NCI-H2196 treated with DMSO at 0.1 percent for 48 hours (cell line): ENCODE data around the gene SPINT4.
"Not testable (repeated sequence)": the region's sequence is repeated elsewhere in the genome, so short reads cannot be mapped to it uniquely, and the experiment has no call there.

ENCODE experiments used
- DNase-seq: peaks from one replicate; lab custom pipeline; 2025; ENCODE audit not compliant: unreplicated experiment; lab: John Stamatoyannopoulos, UW

Gene SPINT4

GRCh38 chr20:45722047-45722446 lies at the start of gene SPINT4:
SPINT4 (plus strand) TSS chr20:45722347; CDS start chr20:45722368, 21 bp downstream.
- no peak for DNase-seq

DNA sequence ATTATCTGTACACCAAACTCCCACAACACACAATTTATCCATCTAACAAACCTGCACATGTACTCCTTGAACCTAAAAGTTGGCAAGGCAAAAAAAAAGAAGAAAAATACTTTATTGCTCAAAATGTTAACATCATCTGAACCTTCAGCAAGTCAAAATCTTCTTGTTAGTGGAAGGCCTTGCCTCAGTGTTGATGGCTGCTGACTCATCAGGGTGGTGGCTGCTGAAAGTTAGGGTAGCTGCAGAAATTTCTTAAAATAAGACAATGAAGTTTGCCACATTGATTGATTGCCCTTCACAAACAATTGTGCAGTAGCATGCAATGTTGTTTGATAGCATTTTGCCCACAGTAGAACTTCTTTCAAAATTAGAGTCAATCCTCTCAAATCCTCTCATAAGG lies 49.4 kb upstream of the SPINT4 start:
- DNase-seq, result no peak

DNA sequence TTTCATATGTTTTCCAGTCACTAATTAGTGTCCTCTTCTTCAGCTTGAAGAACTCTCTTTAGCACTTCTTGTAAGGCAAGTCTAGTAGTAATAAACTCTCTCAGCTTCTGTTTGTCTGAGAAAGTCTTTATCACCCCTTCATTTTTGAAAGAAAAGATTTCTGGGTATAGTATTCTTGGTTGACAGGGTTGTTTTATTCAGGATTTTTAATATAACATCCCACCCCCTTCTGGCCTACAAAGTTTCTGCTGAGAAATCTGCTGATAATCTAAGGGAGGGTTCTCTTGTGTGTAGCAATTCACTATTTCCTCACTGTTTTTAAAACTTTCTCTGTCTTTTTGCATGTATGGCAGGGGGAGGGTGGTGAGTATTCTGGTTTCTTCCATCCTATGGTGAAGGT lies 42.5 kb upstream of the SPINT4 start:
- DNase-seq, result no peak

DNA sequence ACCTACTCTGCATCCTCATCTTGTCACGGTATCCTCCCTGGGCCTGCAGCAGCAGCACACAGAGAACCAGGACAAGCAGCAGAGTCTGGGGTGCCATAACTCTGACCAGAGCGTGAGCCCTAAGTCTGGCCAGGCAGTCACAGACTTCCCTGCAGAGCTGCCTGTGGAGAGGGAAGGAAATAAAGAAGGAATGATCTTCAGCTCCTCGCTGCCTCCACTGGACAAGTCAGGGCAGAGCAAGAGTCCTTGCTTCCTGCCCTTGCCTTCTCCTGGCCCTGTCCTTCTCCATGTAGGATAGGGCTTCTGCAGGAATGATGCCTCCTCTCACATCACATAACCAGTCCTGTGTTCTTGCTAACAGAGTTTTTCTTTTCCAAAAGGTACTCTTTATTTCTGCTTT lies 36.3 kb upstream of the SPINT4 start:
- no peak for DNase-seq

GRCh38 chr20:45693346-45693745 lies 28.8 kb upstream of the SPINT4 start:
- DNase-seq, result not testable (repeated sequence)

DNA sequence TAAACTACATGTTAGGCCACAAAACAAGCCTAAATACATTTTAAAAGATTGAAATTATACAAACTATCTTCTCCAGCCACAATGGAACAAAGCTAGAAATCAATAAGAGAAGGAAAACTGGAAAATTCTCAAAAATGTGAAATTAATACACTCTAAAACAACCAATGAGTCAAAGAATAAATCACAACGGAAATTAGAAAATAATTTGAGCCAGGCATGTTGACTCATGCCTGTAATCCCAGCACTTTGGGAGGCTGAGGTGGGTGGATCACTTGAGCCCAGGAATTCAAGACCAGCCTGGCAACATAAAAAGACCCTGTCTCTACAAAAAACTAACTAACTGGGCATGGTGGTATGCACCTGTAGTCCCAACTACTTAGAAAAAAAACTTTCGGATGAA lies 26.7 kb upstream of the SPINT4 start:
- no peak for DNase-seq

DNA sequence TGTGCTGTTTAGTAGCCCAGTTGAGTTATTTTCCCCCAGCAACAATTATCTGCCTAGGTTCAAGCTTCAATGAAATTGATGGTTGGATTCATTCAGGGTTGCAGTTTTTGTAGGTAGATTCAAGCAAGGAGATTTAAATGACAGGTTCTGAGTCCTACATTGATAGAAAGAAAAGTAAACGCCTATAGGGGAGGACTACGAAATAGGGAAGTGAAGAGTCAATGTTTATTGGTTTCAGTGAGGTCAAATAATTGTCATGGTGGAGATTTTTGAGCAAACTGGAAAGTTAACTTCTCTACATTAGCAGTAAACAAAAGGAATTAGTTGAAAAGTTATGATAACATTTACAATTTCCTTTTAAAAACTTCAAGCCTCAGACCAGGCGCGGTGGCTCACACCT lies 21.0 kb upstream of the SPINT4 start:
- no peak for DNase-seq

- DNase-seq, result no peak
Observed at GRCh38 chr20:45701873-45702272, 20.3 kb upstream of the SPINT4 start, which contains the start of gene WFDC13. WFDC13 (plus strand) TSS chr20:45702038; CDS start chr20:45702124, 86 bp downstream.

DNA sequence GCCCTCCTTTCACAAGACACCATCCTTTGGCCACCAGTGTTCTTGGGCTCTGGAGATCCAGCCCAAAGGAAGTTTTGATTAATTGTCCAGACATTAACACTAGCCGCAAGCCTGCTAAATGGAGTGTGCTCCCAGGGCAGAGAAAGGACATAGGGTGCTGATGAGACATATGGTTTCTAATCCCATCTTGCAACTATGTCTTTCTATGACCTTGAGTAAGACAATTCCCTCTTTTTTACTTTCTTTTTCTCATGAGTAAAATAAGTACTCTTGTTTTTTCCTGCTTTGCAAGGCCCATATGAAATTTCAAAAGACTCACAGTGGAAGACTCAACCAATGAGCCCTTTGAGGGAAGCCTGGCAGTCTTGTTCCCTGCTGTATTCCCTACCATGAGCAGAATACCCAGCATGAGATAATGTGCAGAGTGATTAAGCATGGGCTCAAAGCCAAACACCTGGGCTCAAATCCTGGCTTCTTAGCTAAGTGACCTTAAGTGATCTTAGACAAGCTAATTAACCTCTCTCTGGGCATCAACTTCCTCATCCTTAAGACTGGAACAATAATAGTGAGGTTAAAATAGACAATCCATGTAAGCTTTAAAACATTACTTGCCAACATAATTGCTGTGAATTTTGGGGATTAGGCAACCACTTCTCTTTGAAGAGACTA lies 17.0 kb upstream of the SPINT4 start, which contains the start of gene WFDC10B:
Gene WFDC10B (minus strand): TSS at position 51 of the 669 bp plus-strand sequence. CDS start 19,027 bp downstream, outside the sequence.
- no peak for DNase-seq

DNA sequence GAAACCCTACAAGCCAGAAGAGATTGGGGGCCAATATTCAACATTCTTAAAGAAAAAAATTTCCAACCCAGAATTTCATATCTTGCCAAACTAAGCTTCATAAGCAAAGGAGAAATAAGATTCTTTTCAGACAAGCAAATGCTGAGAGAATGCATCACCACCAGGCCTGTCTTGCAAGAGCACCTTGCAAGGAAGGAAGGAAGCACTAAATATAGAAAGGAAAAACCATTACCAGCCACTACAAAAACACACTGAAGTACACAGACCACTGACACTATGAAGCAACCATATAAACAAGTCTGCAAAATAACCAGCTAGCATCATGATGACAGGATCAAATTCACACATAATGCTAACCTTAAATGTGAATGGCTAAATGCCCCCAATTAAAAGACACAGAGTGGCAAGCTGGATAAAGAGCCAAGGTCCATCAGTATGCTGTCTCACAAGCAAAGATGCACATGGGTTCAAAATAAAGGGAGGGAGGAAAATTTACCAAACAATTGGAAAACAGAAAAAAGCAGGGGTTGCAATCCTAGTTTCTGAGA lies 5.9 kb upstream of the SPINT4 start:
- not testable (repeated sequence) for DNase-seq

- no peak for DNase-seq
Observed at GRCh38 chr20:45725134-45725533, 3.0 kb downstream of the SPINT4 start.

- no peak for DNase-seq
Observed at GRCh38 chr20:45727044-45727443, 4.9 kb downstream of the SPINT4 start.

DNA sequence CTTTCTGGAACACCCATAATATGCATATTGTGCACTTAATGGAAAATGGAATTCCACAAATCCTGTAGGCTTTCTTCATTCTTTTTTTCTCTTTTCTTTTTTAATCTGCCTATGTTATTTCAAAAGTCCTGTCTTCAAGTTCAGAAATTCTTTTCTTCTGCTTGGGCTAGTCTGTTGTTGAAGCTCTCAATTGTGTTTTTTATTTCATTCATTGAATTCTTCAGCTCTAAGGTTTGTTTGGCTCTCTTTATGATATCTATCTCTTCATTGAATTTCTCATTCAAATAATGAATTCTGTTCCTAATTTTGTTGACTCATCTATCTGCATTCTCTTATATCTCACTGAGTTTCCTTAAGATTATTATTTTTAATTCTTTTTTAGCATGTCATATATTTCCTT lies 10.1 kb downstream of the SPINT4 start:
- DNase-seq, result no peak

GRCh38 chr20:45735552-45735951 lies 13.4 kb downstream of the SPINT4 start:
- no peak for DNase-seq

DNA sequence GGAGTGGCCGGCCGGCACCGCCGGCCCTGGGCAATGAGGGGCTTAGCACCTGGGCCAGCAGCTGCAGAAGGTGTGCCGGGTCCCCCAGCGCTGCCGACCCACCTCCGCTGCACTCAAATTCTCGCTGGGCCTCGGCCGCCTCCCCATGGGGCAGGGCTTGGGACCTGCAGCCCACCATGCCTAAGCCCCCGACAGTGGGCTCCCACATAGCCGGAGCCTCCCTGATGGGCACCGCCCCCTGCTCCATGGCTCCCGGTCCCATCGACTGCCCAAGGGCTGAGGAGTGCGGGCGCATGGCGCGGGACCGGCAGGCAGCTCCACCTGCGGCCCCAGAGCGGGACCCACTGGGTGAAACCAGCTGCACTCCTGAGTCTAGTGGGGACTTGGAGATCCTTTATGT lies 13.8 kb downstream of the SPINT4 start:
- DNase-seq, result no peak

- no peak for DNase-seq
Observed at GRCh38 chr20:45742596-45742995, 20.4 kb downstream of the SPINT4 start.

- no peak for DNase-seq
Observed at GRCh38 chr20:45745015-45745414, 22.9 kb downstream of the SPINT4 start.

GRCh38 chr20:45751721-45752120 lies 29.6 kb downstream of the SPINT4 start:
- DNase-seq, result no peak

DNA sequence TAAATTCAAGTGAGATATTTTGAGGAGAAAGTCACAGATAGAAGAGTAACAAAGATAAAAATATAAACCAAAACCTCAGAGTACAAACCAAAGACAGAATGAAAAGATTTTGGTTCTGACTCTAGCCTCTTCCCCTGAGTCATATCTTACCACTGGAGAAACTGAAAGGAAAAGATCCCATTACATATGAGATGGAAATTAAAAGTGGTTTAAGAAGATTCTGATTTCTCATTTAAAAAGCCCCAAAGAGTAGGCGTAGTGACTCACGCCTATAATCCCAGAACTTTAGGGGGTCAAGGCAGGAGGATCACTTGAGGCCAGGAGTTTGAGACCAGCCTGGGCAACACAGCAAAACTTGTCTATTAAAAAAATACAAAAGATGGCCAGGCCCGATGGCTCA lies 30.6 kb downstream of the SPINT4 start:
- no peak for DNase-seq

DNA sequence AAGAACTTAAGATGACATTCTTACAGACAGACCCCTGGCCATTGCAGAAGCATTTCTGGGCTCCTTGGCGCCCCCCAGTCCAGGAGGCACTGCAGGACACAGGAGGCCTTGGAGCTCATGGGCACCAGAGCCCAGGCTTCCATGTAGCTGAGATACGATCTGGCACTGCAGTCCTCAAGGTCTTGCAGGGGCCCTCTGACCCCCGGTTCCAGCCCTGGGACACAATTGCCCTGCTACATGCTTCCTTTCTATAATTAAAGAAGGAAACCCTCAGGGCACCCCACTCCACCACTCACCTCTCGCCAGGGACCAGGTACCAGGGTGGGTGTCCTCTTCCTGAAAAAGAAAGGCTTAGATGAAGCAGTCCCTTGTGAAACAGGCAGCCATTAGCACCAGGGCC lies 35.9 kb downstream of the SPINT4 start:
- DNase-seq, result no peak

DNA sequence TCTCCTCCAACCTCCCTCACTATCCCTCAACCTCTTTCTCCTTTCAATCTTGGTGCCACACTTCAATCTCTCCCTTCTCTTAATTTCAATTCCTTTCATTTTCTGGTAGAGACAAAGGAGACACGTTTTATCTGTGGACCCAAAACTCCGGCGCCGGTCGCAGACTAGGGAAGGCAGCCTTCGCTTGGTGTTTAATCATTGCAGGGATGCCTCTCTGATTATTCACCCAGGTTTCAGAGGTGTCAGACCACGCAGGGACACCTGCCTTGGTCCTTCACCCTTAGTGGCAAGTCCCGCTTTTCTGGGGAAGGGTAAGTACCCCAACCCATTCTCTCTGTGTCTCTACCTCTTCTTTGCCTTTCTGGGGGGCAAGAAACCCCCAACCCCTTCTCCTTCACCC lies 37.8 kb downstream of the SPINT4 start:
- not testable (repeated sequence) for DNase-seq

DNA sequence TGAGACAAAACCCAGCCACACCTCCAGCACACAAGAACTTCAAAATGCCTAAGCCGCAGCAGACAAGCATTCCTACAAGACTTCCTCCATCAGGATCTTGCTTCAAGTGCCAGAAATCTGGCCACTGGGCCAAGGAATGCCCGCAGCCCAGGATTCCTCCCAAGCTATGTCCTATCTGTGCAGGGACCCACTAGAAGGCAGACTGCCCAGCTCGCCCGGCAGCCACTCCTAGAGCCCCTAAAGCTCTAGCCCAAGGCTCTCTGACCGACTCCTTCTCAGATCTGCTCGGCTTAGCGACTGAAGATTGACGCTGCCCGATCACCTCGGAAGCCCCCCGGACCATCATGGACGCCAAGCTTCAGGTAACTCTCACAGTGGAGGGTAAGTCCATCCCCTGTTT lies 39.8 kb downstream of the SPINT4 start:
- DNase-seq, result not testable (repeated sequence)
